ENCODE results near the gene RAD51B.

DNA sequence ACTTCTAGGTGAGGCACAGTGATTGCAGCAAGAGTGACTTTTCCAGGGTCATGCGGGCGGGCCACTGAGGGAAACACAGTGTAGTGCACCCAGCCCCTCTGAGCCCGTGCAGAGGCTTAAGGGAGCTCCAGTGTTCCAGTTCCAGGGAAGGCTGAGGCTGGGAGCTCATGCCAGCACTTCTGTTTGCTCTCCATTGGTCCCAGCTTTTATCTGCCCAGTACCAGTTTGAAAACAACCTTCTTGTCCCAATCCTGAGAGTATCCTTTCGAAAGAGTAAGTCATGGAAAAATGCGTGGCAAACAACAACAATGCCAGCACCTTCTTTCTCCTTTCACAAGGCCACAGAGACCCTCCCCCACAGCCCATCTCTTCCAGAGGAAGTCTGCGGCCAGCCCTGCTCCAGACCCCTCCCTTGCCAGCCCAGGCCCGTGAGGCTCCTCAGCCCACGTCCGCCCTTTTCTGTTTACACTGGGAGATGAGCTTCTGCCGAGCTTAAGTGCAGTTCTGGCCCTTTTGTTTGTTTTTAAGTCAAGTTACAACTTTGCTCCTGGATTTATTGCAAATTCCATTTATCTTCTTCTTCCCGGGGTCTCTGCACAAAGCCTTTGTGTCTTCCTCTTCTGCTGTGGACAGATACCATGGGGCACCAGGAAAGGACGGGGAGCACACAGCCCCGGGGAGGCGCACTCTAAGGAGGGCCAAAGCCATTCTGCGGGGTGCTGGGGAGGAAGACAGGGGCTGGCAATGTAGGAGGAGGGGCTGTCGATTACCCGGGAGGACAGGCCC lies 787.7 kb downstream of the RAD51B start:
- TF ChIP-seq POLR2A (IDR thresholded peaks at IDR 0.05) = no peak
- TF ChIP-seq, protein P1, sequence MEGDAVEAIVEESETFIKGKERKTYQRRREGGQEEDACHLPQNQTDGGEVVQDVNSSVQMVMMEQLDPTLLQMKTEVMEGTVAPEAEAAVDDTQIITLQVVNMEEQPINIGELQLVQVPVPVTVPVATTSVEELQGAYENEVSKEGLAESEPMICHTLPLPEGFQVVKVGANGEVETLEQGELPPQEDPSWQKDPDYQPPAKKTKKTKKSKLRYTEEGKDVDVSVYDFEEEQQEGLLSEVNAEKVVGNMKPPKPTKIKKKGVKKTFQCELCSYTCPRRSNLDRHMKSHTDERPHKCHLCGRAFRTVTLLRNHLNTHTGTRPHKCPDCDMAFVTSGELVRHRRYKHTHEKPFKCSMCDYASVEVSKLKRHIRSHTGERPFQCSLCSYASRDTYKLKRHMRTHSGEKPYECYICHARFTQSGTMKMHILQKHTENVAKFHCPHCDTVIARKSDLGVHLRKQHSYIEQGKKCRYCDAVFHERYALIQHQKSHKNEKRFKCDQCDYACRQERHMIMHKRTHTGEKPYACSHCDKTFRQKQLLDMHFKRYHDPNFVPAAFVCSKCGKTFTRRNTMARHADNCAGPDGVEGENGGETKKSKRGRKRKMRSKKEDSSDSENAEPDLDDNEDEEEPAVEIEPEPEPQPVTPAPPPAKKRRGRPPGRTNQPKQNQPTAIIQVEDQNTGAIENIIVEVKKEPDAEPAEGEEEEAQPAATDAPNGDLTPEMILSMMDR (IDR thresholded peaks at IDR 0.05) = no peak

Data from thyroid gland (tissue), 4 donors.